Gastroesophageal sphincter (tissue), 4 donors: Measurements from ENCODE around the gene CACNA1D. TPM values are rescaled to one million over a fixed set of nuclear protein-coding genes. Genes with fewer than 3 reads are reported as not detected.

Experiments
- ATAC-seq: fragments of 150-250 bp; one replicate; pipeline ENCODE4 v1.9.1; 2016; ENCODE audit warnings: mild to moderate bottlenecking, moderate library complexity
- H3K27ac ChIP-seq, 4 donors: fragments of 200-600 bp; sonication (generic) in 3 of 4; 1 replicate in 3 of 4; 2 replicates in 1 of 4; pipeline ENCODE4 v1.5.1; 2016 to 2019
- H3K27me3 ChIP-seq: fragments of 200-600 bp; sonication (generic); one replicate; pipeline ENCODE4 v1.5.1; 2019
- H3K36me3 ChIP-seq, 2 donors: fragments of 200-600 bp; sonication (generic); one replicate each; pipeline ENCODE4 v1.5.1; 2019; ENCODE audit warnings: control low read depth in 1 of 2
- H3K4me1 ChIP-seq, 3 donors: fragments of 200-600 bp; sonication (generic); 1 replicate in 2 of 3; 2 replicates in 1 of 3; pipeline ENCODE4 v1.5.1; 2016 to 2019; ENCODE audit warnings: control low read depth in 2 of 3
- H3K4me3 ChIP-seq, 2 donors: fragments of 200-600 bp; sonication (generic); one replicate each; pipeline ENCODE4 v1.5.1; 2019; ENCODE audit warnings: mild to moderate bottlenecking in 1 of 2, moderate library complexity in 1 of 2
- H3K9me3 ChIP-seq, 3 donors: fragments of 200-600 bp; sonication (generic); one replicate each; pipeline ENCODE4 v1.5.1; 2017 to 2019; ENCODE audit warnings: control low read depth in 2 of 3
- CTCF ChIP-seq, 4 experiments: fragments of 200-600 bp in 2 of 4; fragments of 450-650 bp in 2 of 4; sonication (generic) in 1 of 4; IDR thresholded peaks; one replicate each; pipeline ENCODE4 v1.5.1; 2017 to 2019; ENCODE audit warnings: antibody characterized with exemption in 4 of 4, mild to moderate bottlenecking in 2 of 4, moderate library complexity in 2 of 4
- EP300 ChIP-seq: sonication (generic); formaldehyde crosslinking; IDR thresholded peaks from one replicate; pipeline ENCODE4 v1.6.1; 2017; ENCODE audit warnings: antibody characterized with exemption, mild to moderate bottlenecking
- POLR2A ChIP-seq, 2 donors: fragments of 450-650 bp; IDR thresholded peaks; one replicate each; pipeline ENCODE4 v1.6.1; 2017; ENCODE audit warnings: antibody characterized with exemption in 2 of 2, mild to moderate bottlenecking in 2 of 2, moderate library complexity in 1 of 2
- POLR2AphosphoS5 ChIP-seq: sonication (generic); formaldehyde crosslinking; IDR thresholded peaks from one replicate; pipeline ENCODE4 v1.6.1; 2017; ENCODE audit warnings: antibody characterized with exemption
- WGBS, 2 donors: methylation state at CpG; one replicate each; pipeline ENCODE4 v1.1.5; 2018; ENCODE audit warnings: low coverage in 1 of 2; 5-methylcytosine and 5-hydroxymethylcytosine counted together
- total RNA-seq, 4 donors: library from RNA; depleted of rRNA; stranded (reverse); fragments of >200 nt; gene quantifications; one replicate each; pipeline ENCODE4 v1.1.0, GENCODE V29; 2016

Gene CACNA1D
- total RNA-seq, 4 donors from 2014 or later = 0.52 to 5.7 (median 3.6) TPM

GRCh38 chr3:53641397-53641796 is 147.0 kb downstream of the CACNA1D start:
- TF ChIP-seq EP300 (no peak), POLR2AphosphoS5 (no peak), POLR2A (IDR thresholded peaks at IDR 0.05) (no peak), CTCF (IDR thresholded peaks at IDR 0.05) (no peak)

GRCh38 chr3:53642211-53642610 is 147.8 kb downstream of the CACNA1D start:
- H3K27me3 ChIP-seq = no peaks in the 10 kb centered on the region
- no peaks in the 10 kb centered on the region for H3K36me3 ChIP-seq
- no peak overlapping the region for H3K4me3 ChIP-seq
- 100% methylated on average over 1 of the region's 4 CpGs; no CpG with 5 or more reads in 1 of the 2 donors for WGBS, 2 donors
- H3K4me1 ChIP-seq = no peaks in the 10 kb centered on the region
- no peak for TF ChIP-seq CTCF (IDR thresholded peaks at IDR 0.05)
- no peak for TF ChIP-seq POLR2AphosphoS5
- no peak for TF ChIP-seq EP300
- no peak for TF ChIP-seq POLR2A (IDR thresholded peaks at IDR 0.05)
- no peaks in the 10 kb centered on the region for H3K9me3 ChIP-seq
- no peak overlapping the region for H3K27ac ChIP-seq
- ATAC-seq = no peak

More at GRCh38 chr3:53641397-53641796, 147.0 kb downstream of the CACNA1D start:
- H3K27me3 ChIP-seq = no peaks in the 10 kb centered on the region
- no peak overlapping the region for H3K27ac ChIP-seq
- H3K9me3 ChIP-seq = no peaks in the 10 kb centered on the region
- H3K4me3 ChIP-seq = no peak overlapping the region
- ATAC-seq = no peak
- no peaks in the 10 kb centered on the region for H3K36me3 ChIP-seq
- H3K4me1 ChIP-seq = no peaks in the 10 kb centered on the region
- 75 to 91% methylated on average over 2 to 5 of the region's 5 CpGs for WGBS, 2 donors

GRCh38 chr3:53643757-53644156 is 149.3 kb downstream of the CACNA1D start:
- no peaks in the 10 kb centered on the region for H3K36me3 ChIP-seq
- WGBS, 2 donors = 63 to 81% methylated on average over 4 of the region's 4 CpGs
- TF ChIP-seq POLR2A (IDR thresholded peaks at IDR 0.05) (no peak), EP300 (no peak), POLR2AphosphoS5 (no peak), CTCF (IDR thresholded peaks at IDR 0.05) (no peak)
- no peak for ATAC-seq
- no peaks in the 10 kb centered on the region for H3K27me3 ChIP-seq
- no peak overlapping the region for H3K27ac ChIP-seq
- no peaks in the 10 kb centered on the region for H3K4me1 ChIP-seq
- H3K4me3 ChIP-seq = no peak overlapping the region
- no peaks in the 10 kb centered on the region for H3K9me3 ChIP-seq

- Histone ChIP-seq H3K27ac (no peak overlapping the region), H3K4me3 (no peak overlapping the region), H3K4me1 (peaks cover 0 to 4% (median 0%) of the 10 kb centered on the region in 3 donors), H3K9me3 (no peaks in the 10 kb centered on the region), H3K36me3 (no peaks in the 10 kb centered on the region), H3K27me3 (no peaks in the 10 kb centered on the region)
- no peak for TF ChIP-seq POLR2AphosphoS5
- no peak for TF ChIP-seq EP300
- TF ChIP-seq POLR2A (IDR thresholded peaks at IDR 0.05) = no peak
- no peak for TF ChIP-seq CTCF (IDR thresholded peaks at IDR 0.05)
- 100% methylated on average over 3 of the region's 3 CpGs; no CpG with 5 or more reads in 1 of the 2 donors for WGBS, 2 donors
- ATAC-seq = no peak
These were observed 151.3 kb downstream of the CACNA1D start for GRCh38 chr3:53645754-53646153.

- 78% methylated on average over 1 of the region's 3 CpGs; no CpG with 5 or more reads in 1 of the 2 donors for WGBS, 2 donors
- TF ChIP-seq CTCF (IDR thresholded peaks at IDR 0.05) (no peak), EP300 (no peak), POLR2A (IDR thresholded peaks at IDR 0.05) (no peak), POLR2AphosphoS5 (no peak)
- ATAC-seq = no peak
These were observed 152.3 kb downstream of the CACNA1D start for GRCh38 chr3:53646723-53647122.

More at GRCh38 chr3:53646723-53647122, 152.3 kb downstream of the CACNA1D start:
- no peaks in the 10 kb centered on the region for H3K36me3 ChIP-seq
- no peak overlapping the region for H3K27ac ChIP-seq
- no peak overlapping the region for H3K4me3 ChIP-seq
- H3K9me3 ChIP-seq = no peaks in the 10 kb centered on the region
- peaks cover 0 to 7% (median 0%) of the 10 kb centered on the region in 3 donors for H3K4me1 ChIP-seq
- H3K27me3 ChIP-seq = no peaks in the 10 kb centered on the region
